ENCODE data around the gene SENP8. TPM values are rescaled to one million over a fixed set of nuclear protein-coding genes. Genes with fewer than 3 reads are reported as not detected.
A peak's percentile ranks its signal among the peaks of the same experiment; 100 is the strongest.

SENP8 gene
- total and polyA plus RNA-seq, 3 donors from 2014 or later, result 8.1 to 22.7 (median 17.6) TPM

DNA sequence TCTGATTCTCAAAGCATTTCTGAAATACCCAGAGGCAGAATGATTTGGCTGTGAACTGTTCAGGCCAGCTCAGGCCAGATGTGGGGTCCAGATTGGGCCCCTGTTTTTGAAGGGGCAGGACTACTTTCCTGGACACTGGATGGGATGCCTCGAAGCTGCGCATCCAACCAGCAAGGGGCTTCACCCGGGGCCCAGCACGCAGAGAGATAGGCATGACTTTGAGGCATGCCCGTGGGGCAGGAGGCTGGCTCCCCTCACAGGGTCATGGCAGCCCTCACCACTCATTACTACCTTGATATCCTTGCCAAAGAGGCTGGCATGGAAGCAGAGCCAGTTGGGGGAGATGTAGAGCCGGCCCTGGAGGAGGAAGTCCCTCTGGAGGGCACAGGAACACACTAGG, 49.2 kb downstream of the SENP8 start:
- peaks cover 22% of the 10 kb centered on the region for H3K4me1 ChIP-seq
- WGBS, 2 donors, result 94 to 100% methylated on average over 1 to 6 of the region's 6 CpGs
- TF ChIP-seq POLR2A (IDR thresholded peaks at IDR 0.05) (no peak), CTCF (IDR thresholded peaks at IDR 0.05) (no peak)
- H3K9me3 ChIP-seq, result no peaks in the 10 kb centered on the region
- H3K27me3 ChIP-seq, result no peaks in the 10 kb centered on the region
- H3K27ac ChIP-seq, result no peak overlapping the region
- H3K36me3 ChIP-seq (ENCODE audit: low read depth, missing control alignments), result no peaks in the 10 kb centered on the region
- no peak for DNase-seq
- intact Hi-C loops (cut with DNase I; ENCODE audit: low total_unique reads), result no loop called here
- no peak overlapping the region for H3K4me3 ChIP-seq

DNA sequence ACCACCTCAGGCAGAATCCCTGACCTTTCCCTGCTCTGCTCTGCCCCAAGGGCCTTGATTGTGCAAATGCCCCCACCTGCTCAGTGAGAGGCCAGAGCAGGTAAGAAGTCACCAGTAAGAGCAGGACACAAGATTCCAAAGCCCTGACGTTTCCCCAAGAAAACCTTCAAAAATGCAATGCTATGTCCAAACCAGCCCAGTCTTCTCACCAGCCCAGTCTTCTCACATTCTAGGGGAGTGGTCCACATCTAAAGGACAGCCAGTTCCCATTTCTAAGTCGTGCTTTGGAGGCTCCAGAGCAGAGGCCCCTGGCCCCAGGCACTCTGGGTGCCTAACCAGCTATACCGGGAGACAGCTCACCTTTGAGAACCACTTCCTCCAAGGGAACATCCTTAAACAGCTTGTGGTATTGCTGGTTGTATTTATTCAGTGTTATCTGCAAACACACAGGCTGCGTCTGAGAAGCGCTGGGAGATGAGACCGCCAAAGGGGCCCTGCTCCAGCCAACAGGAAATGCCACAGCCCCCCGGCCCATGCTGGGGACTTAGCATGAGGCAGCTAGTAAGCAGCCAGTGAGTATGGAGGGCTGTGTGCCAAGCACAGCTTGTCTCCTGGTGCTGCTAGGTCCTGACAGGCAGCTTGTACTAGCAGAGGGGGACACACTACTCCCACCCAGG, 50.1 kb downstream of the SENP8 start:
- Histone ChIP-seq H3K27me3 (no peaks in the 10 kb centered on the region), H3K9me3 (no peaks in the 10 kb centered on the region), H3K36me3 (ENCODE audit: low read depth, missing control alignments) (no peaks in the 10 kb centered on the region), H3K4me1 (peaks cover 20% of the 10 kb centered on the region), H3K4me3 (no peak overlapping the region), H3K27ac (no peak overlapping the region)
- intact Hi-C loops (cut with DNase I; ENCODE audit: low total_unique reads), result no loop called here
- TF ChIP-seq POLR2A (IDR thresholded peaks at IDR 0.05) (no peak), CTCF (IDR thresholded peaks at IDR 0.05) (no peak)
- DNase-seq, result peak; percentile 57
- WGBS, 2 donors, result 22 to 41% methylated on average over 4 to 7 of the region's 7 CpGs

GRCh38 chr15:72168808-72169190, 50.6 kb downstream of the SENP8 start:
- H3K9me3 ChIP-seq, result no peaks in the 10 kb centered on the region
- H3K27me3 ChIP-seq, result no peaks in the 10 kb centered on the region
- WGBS, 2 donors, result 49 to 63% methylated on average over 3 to 4 of the region's 4 CpGs
- H3K27ac ChIP-seq, result no peak overlapping the region
- DNase-seq, result no peak
- no peak overlapping the region for H3K4me3 ChIP-seq
- intact Hi-C loops (cut with DNase I; ENCODE audit: low total_unique reads), result no loop called here
- TF ChIP-seq POLR2A (IDR thresholded peaks at IDR 0.05) (no peak), CTCF (IDR thresholded peaks at IDR 0.05) (no peak)
- H3K4me1 ChIP-seq, result peaks cover 20% of the 10 kb centered on the region
- no peaks in the 10 kb centered on the region for H3K36me3 ChIP-seq (ENCODE audit: low read depth, missing control alignments)

DNA sequence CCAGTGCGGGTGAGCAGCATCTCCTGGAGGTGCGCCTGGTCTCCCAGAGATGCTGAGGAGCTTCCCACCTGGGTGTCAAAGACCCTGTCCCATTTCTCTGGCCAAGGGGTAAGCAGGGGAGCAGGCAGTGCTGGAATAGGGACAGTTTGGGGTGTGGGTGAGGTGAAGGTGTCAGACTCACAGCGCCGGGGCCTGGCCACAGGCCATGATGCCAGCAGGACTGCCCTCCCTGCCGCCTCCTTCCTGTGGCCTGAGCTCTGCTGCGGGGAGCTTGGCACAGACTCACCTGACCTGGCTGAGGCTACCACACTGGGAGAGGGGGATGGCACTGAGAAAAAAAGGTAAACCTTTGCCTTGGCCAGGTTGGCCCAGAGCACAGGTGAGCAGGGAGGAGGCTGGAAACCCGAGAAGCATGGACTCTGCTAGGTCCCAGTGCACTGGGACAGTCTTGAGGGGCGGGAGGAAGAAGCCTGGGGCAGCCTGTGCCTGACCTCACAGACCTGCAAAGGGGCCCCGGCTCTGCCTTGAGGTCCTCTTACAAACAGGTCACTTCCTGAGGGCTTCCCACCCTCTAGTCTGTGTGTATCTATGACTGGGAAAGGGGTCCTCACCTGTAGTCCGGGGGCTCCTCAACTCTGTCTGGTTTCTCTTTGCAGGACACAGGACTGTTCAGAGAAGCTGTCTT, 51.2 kb downstream of the SENP8 start:
- Histone ChIP-seq H3K9me3 (no peaks in the 10 kb centered on the region), H3K4me1 (peaks cover 14% of the 10 kb centered on the region), H3K36me3 (ENCODE audit: low read depth, missing control alignments) (no peaks in the 10 kb centered on the region), H3K27me3 (no peaks in the 10 kb centered on the region), H3K27ac (no peak overlapping the region), H3K4me3 (no peak overlapping the region)
- DNase-seq, result no peak
- WGBS, 2 donors, result 76 to 89% methylated on average over 5 to 10 of the region's 10 CpGs
- TF ChIP-seq CTCF (IDR thresholded peaks at IDR 0.05) (no peak), POLR2A (IDR thresholded peaks at IDR 0.05) (no peak)
- intact Hi-C loops (cut with DNase I; ENCODE audit: low total_unique reads), result no loop called here

All from testis (tissue), 3 donors.